ENCODE measurements around the gene PSME1.
"Not testable (repeated sequence)": the region's sequence is repeated elsewhere in the genome, so short reads cannot be mapped to it uniquely, and the experiment has no call there.

The PSME1 gene

GRCh38 chr14:24103451-24103850 lies 32.5 kb upstream of the PSME1 start:
- H3K23ac ChIP-seq (ENCODE audit: low read length), result no peak overlapping the region
- no peak overlapping the region for H3K4me3 ChIP-seq (ENCODE audit: low read depth, low read length)
- no peak overlapping the region for H3K9ac ChIP-seq (ENCODE audit: low read length)
- no peaks in the 10 kb centered on the region for H3K4me1 ChIP-seq (ENCODE audit: control insufficient read depth in 1 of 2, insufficient read depth in 2 of 2, low read length in 2 of 2)
- peaks cover 18 to 24% of the 10 kb centered on the region in 2 experiments for H3K36me3 ChIP-seq (ENCODE audit: control insufficient read depth in 1 of 2, insufficient read depth in 2 of 2, low read length in 2 of 2)
- no peak overlapping the region for H3K14ac ChIP-seq (ENCODE audit: low read length)
- no peaks in the 10 kb centered on the region for H3K27me3 ChIP-seq (ENCODE audit: insufficient read depth, low read length)
- no CpG with 5 or more reads among the region's 13 CpGs for WGBS (ENCODE audit: extremely low coverage, insufficient coverage, insufficient read length)
- H3K79me1 ChIP-seq (ENCODE audit: low read length), result no peaks in the 10 kb centered on the region
- no peak overlapping the region for H3K4ac ChIP-seq (ENCODE audit: low read depth, low read length)
- no peak overlapping the region for H3K4me2 ChIP-seq (ENCODE audit: low read length)
- H3K27ac ChIP-seq (ENCODE audit: low read depth, low read length), result no peak overlapping the region
- H2BK12ac ChIP-seq (ENCODE audit: low read length), result no peak overlapping the region
- H3K79me2 ChIP-seq (ENCODE audit: control insufficient read depth, insufficient read depth, low read length, poor library complexity), result no peaks in the 10 kb centered on the region
- H4K91ac ChIP-seq (ENCODE audit: low read depth, low read length), result no peak overlapping the region
- no peak overlapping the region for H2BK120ac ChIP-seq (ENCODE audit: insufficient read depth, low read length, poor library complexity)
- H4K8ac ChIP-seq (ENCODE audit: low read depth, low read length), result no peak overlapping the region
- H3K9me3 ChIP-seq (ENCODE audit: insufficient read depth, low read depth, low read length), result peaks cover 7% of the 10 kb centered on the region
- no peak overlapping the region for H3K18ac ChIP-seq (ENCODE audit: low read length)
- H4K12ac ChIP-seq (ENCODE audit: low read depth, low read length), result no peak overlapping the region
- H2AK5ac ChIP-seq (ENCODE audit: low read length), result no peak overlapping the region
- H2AFZ ChIP-seq (ENCODE audit: insufficient read depth, low read length, poor library complexity), result no peak overlapping the region
- H2BK5ac ChIP-seq (ENCODE audit: low read depth, low read length, poor library complexity), result no peak overlapping the region
- DNase-seq, result no peak

- peaks cover 10 to 11% of the 10 kb centered on the region in 2 experiments for H3K36me3 ChIP-seq (ENCODE audit: control insufficient read depth in 1 of 2, insufficient read depth in 2 of 2, low read length in 2 of 2)
- not testable (repeated sequence) for H2BK12ac ChIP-seq (ENCODE audit: low read length); DNase-seq; H3K18ac ChIP-seq (ENCODE audit: low read length); H3K27me3 ChIP-seq (ENCODE audit: insufficient read depth, low read length); H3K4me1 ChIP-seq (ENCODE audit: control insufficient read depth in 1 of 2, insufficient read depth in 2 of 2, low read length in 2 of 2); H3K79me1 ChIP-seq (ENCODE audit: low read length); H2BK120ac ChIP-seq (ENCODE audit: insufficient read depth, low read length, poor library complexity); H3K4ac ChIP-seq (ENCODE audit: low read depth, low read length); H2AK5ac ChIP-seq (ENCODE audit: low read length); H4K91ac ChIP-seq (ENCODE audit: low read depth, low read length); H4K12ac ChIP-seq (ENCODE audit: low read depth, low read length); H3K27ac ChIP-seq (ENCODE audit: low read depth, low read length); H3K4me3 ChIP-seq (ENCODE audit: low read depth, low read length); H2AFZ ChIP-seq (ENCODE audit: insufficient read depth, low read length, poor library complexity); H3K4me2 ChIP-seq (ENCODE audit: low read length); H3K9ac ChIP-seq (ENCODE audit: low read length); H3K9me3 ChIP-seq (ENCODE audit: insufficient read depth, low read depth, low read length); H3K23ac ChIP-seq (ENCODE audit: low read length); H4K8ac ChIP-seq (ENCODE audit: low read depth, low read length); H3K79me2 ChIP-seq (ENCODE audit: control insufficient read depth, insufficient read depth, low read length, poor library complexity); H2BK5ac ChIP-seq (ENCODE audit: low read depth, low read length, poor library complexity); H3K14ac ChIP-seq (ENCODE audit: low read length)
- WGBS (ENCODE audit: extremely low coverage, insufficient coverage, insufficient read length), result no CpG with 5 or more reads among the region's 8 CpGs
Observed at GRCh38 chr14:24105609-24106239, 30.3 kb upstream of the PSME1 start.

GRCh38 chr14:24106672-24107271 lies 29.2 kb upstream of the PSME1 start:
- Histone ChIP-seq H4K91ac (ENCODE audit: low read depth, low read length) (no peak overlapping the region), H2AK5ac (ENCODE audit: low read length) (no peak overlapping the region), H3K79me1 (ENCODE audit: low read length) (no peaks in the 10 kb centered on the region), H3K9ac (ENCODE audit: low read length) (no peak overlapping the region), H3K27me3 (ENCODE audit: insufficient read depth, low read length) (no peaks in the 10 kb centered on the region), H2AFZ (ENCODE audit: insufficient read depth, low read length, poor library complexity) (no peak overlapping the region), H3K4me1 (ENCODE audit: control insufficient read depth in 1 of 2, insufficient read depth in 2 of 2, low read length in 2 of 2) (no peaks in the 10 kb centered on the region), H3K27ac (ENCODE audit: low read depth, low read length) (no peak overlapping the region), H2BK120ac (ENCODE audit: insufficient read depth, low read length, poor library complexity) (no peak overlapping the region), H3K36me3 (ENCODE audit: control insufficient read depth in 1 of 2, insufficient read depth in 2 of 2, low read length in 2 of 2) (peaks cover 7 to 11% of the 10 kb centered on the region in 2 experiments), H3K23ac (ENCODE audit: low read length) (no peak overlapping the region), H3K9me3 (ENCODE audit: insufficient read depth, low read depth, low read length) (peaks cover 5% of the 10 kb centered on the region), H3K4me2 (ENCODE audit: low read length) (no peak overlapping the region), H3K4me3 (ENCODE audit: low read depth, low read length) (no peak overlapping the region), H3K4ac (ENCODE audit: low read depth, low read length) (no peak overlapping the region), H4K8ac (ENCODE audit: low read depth, low read length) (no peak overlapping the region), H4K12ac (ENCODE audit: low read depth, low read length) (no peak overlapping the region), H2BK5ac (ENCODE audit: low read depth, low read length, poor library complexity) (no peak overlapping the region), H3K14ac (ENCODE audit: low read length) (no peak overlapping the region), H3K79me2 (ENCODE audit: control insufficient read depth, insufficient read depth, low read length, poor library complexity) (no peaks in the 10 kb centered on the region), H2BK12ac (ENCODE audit: low read length) (no peak overlapping the region), H3K18ac (ENCODE audit: low read length) (no peak overlapping the region)
- WGBS (ENCODE audit: extremely low coverage, insufficient coverage, insufficient read length), result no CpG with 5 or more reads among the region's 4 CpGs
- no peak for DNase-seq

- Histone ChIP-seq H3K4me2 (ENCODE audit: low read length) (no peak overlapping the region), H2BK5ac (ENCODE audit: low read depth, low read length, poor library complexity) (no peak overlapping the region), H3K14ac (ENCODE audit: low read length) (no peak overlapping the region), H2AK5ac (ENCODE audit: low read length) (no peak overlapping the region), H4K8ac (ENCODE audit: low read depth, low read length) (no peak overlapping the region), H3K23ac (ENCODE audit: low read length) (no peak overlapping the region), H3K4ac (ENCODE audit: low read depth, low read length) (no peak overlapping the region), H3K9ac (ENCODE audit: low read length) (no peak overlapping the region), H3K79me2 (ENCODE audit: control insufficient read depth, insufficient read depth, low read length, poor library complexity) (peaks cover under 1% of the 10 kb centered on the region), H3K9me3 (ENCODE audit: insufficient read depth, low read depth, low read length) (peaks cover 4% of the 10 kb centered on the region), H2AFZ (ENCODE audit: insufficient read depth, low read length, poor library complexity) (no peak overlapping the region), H3K27me3 (ENCODE audit: insufficient read depth, low read length) (no peaks in the 10 kb centered on the region), H4K12ac (ENCODE audit: low read depth, low read length) (no peak overlapping the region), H2BK12ac (ENCODE audit: low read length) (no peak overlapping the region), H3K4me1 (ENCODE audit: control insufficient read depth in 1 of 2, insufficient read depth in 2 of 2, low read length in 2 of 2) (no peaks in the 10 kb centered on the region), H3K27ac (ENCODE audit: low read depth, low read length) (no peak overlapping the region), H4K91ac (ENCODE audit: low read depth, low read length) (no peak overlapping the region), H3K18ac (ENCODE audit: low read length) (no peak overlapping the region), H2BK120ac (ENCODE audit: insufficient read depth, low read length, poor library complexity) (no peak overlapping the region), H3K36me3 (ENCODE audit: control insufficient read depth in 1 of 2, insufficient read depth in 2 of 2, low read length in 2 of 2) (peaks cover 4% of the 10 kb centered on the region in 2 experiments), H3K4me3 (ENCODE audit: low read depth, low read length) (no peak overlapping the region), H3K79me1 (ENCODE audit: low read length) (no peaks in the 10 kb centered on the region)
- no peak for DNase-seq
- WGBS (ENCODE audit: extremely low coverage, insufficient coverage, insufficient read length), result no CpG with 5 or more reads among the region's 5 CpGs
Observed at GRCh38 chr14:24108336-24108874, 27.6 kb upstream of the PSME1 start.
